GM23248 (cell line): ENCODE results near the gene CMTR1. TPM values are rescaled to one million over a fixed set of nuclear protein-coding genes. Genes with fewer than 3 reads are reported as not detected.
"Not testable (repeated sequence)": the region's sequence is repeated elsewhere in the genome, so short reads cannot be mapped to it uniquely, and the experiment has no call there.

Source experiments
- DNase-seq: peaks from one replicate; pipeline ENCODE4 v3.0.0-alpha.2; 2015
- H2AFZ ChIP-seq: fragments of 200-600 bp; sonication (generic); 2 replicates; pipeline ENCODE4 v1.6.1; 2016; ENCODE audit warnings: antibody characterized with exemption
- H3F3A ChIP-seq: fragments of 200-600 bp; sonication (generic); 2 replicates; pipeline ENCODE4 v1.6.1; 2016; ENCODE audit warnings: mild to moderate bottlenecking, antibody characterized with exemption, mixed run types; ENCODE audit not compliant: insufficient read depth
- H3K27ac ChIP-seq: fragments of 200-600 bp; sonication (generic); 2 replicates; pipeline ENCODE4 v1.5.1; 2016; ENCODE audit warnings: mild to moderate bottlenecking
- H3K27me3 ChIP-seq: fragments of 200-600 bp; sonication (generic); replicated peaks from 2 replicates; pipeline ENCODE4 v1.6.1; 2016; ENCODE audit warnings: mild to moderate bottlenecking; ENCODE audit not compliant: insufficient read depth
- H3K36me3 ChIP-seq: fragments of 200-600 bp; sonication (generic); 2 replicates; pipeline ENCODE4 v1.6.1; 2016; ENCODE audit warnings: low read depth, mild to moderate bottlenecking
- H3K4me1 ChIP-seq: fragments of 200-600 bp; sonication (generic); 2 replicates; pipeline ENCODE4 v1.6.1; 2016; ENCODE audit warnings: mild to moderate bottlenecking; ENCODE audit not compliant: insufficient read depth
- H3K4me2 ChIP-seq: fragments of 200-600 bp; sonication (generic); one replicate; pipeline ENCODE4 v1.6.1; 2016; ENCODE audit warnings: mild to moderate bottlenecking; ENCODE audit not compliant: unreplicated experiment
- H3K4me3 ChIP-seq: fragments of 200-600 bp; sonication (generic); 2 replicates; pipeline ENCODE4 v1.5.1; 2016; ENCODE audit warnings: mild to moderate bottlenecking
- H3K79me2 ChIP-seq: fragments of 200-600 bp; sonication (generic); 2 replicates; pipeline ENCODE4 v1.6.1; 2016; ENCODE audit warnings: mild to moderate bottlenecking; ENCODE audit not compliant: insufficient read depth
- H3K9ac ChIP-seq: fragments of 200-600 bp; sonication (generic); 2 replicates; pipeline ENCODE4 v1.6.1; 2016; ENCODE audit warnings: mild to moderate bottlenecking
- H3K9me2 ChIP-seq: fragments of 200-600 bp; sonication (generic); 2 replicates; pipeline ENCODE4 v1.6.1; 2016; ENCODE audit warnings: mixed run types, mild to moderate bottlenecking, moderate library complexity; ENCODE audit not compliant: insufficient read depth
- H3K9me3 ChIP-seq: fragments of 200-600 bp; sonication (generic); one replicate; pipeline ENCODE4 v1.6.1; 2017; ENCODE audit warnings: low read depth
- H4K20me1 ChIP-seq: fragments of 200-600 bp; sonication (generic); 2 replicates; pipeline ENCODE4 v1.6.0; 2016; ENCODE audit not compliant: insufficient read depth
- EZH2 ChIP-seq: fragments of 200-600 bp; sonication (generic); IDR thresholded peaks from 2 replicates; pipeline ENCODE4 v1.6.1; 2018; ENCODE audit warnings: antibody characterized with exemption, mild to moderate bottlenecking; ENCODE audit not compliant: insufficient read depth, poor library complexity, severe bottlenecking
- EZH2phosphoT487 ChIP-seq: fragments of 200-600 bp; sonication (generic); IDR thresholded peaks from 2 replicates; pipeline ENCODE4 v1.6.1; 2018; ENCODE audit warnings: antibody characterized with exemption, moderate library complexity, mild to moderate bottlenecking, low read depth; ENCODE audit not compliant: insufficient read depth
- WGBS, 2 experiments: methylation state at CpG; one replicate each; pipeline ENCODE4 v1.1.6; 2015 to 2017; ENCODE audit warnings: low lambda C conversion rate in 2 of 2, low coverage in 1 of 2; ENCODE audit errors: missing lambda C conversion rate in 2 of 2; 5-methylcytosine and 5-hydroxymethylcytosine counted together
- in situ Hi-C: fragments of 300-500 bp; cut with MboI; formaldehyde crosslinking; loops from 2 replicates; pipeline ENCODE4 v1.15.0; 2020
- polyA plus RNA-seq: library from polyadenylated mRNA; unstranded; fragments of >200 nt; fragmentation: Nextera tagmentation; extraction: Ambion mirVana; gene quantifications from 2 replicates; pipeline ENCODE4 v1.2.1, GENCODE V29; 2016
- total RNA-seq: library from RNA; depleted of rRNA; stranded (reverse); fragments of >200 nt; shearing (Covaris generic); gene quantifications from 2 replicates; pipeline ENCODE4 v1.2.3, GENCODE V29; 2014

CMTR1 gene
- total and polyA plus RNA-seq, 2 experiments from 2014 or later, result 16.1 to 46.3 TPM

DNA sequence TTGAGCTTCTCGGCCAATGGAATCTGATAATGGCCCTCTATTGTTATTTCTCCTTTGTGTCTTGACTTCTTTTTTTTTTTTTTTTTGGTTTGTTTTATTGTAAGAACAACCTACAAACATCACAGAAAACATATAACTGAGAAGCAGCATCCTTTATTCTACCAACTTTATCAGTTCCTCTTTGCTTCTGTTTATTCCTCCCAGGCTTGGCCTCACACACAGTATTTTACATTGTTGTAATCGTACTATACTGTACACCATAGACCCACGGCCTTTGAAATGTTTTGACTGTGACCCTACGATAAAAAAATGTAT lies 67.2 kb downstream of the CMTR1 start:
- in situ Hi-C loops, result no loop called here
- no peak overlapping the region for H3K27ac ChIP-seq
- 70 to 71% methylated on average over 4 of the region's 4 CpGs for WGBS, 2 experiments

DNA sequence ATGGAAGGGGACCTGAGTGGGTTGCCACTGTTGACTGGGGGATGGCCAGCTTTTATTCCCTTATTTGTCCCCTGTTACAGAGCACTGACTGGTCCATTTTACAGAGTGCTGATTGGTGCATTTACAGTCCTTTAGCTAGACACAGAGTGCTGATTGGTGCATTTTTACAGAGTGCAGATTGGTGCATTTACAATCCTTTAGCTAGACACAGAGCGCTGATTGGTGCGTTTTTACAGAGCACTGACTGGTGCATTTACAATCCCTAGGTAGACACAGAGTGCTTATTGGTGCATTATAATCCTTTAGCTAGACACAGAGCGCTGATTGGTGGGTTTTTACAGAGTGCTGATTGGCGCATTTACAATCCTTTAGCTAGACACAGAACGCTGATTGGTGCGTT lies 67.9 kb downstream of the CMTR1 start:
- H3K27me3 ChIP-seq, in situ Hi-C loops, H3K36me3 ChIP-seq, H3K9me3 ChIP-seq, H3K4me3 ChIP-seq, H3K9me2 ChIP-seq, H3K9ac ChIP-seq, H3K27ac ChIP-seq, H3K79me2 ChIP-seq, H3F3A ChIP-seq, H3K4me2 ChIP-seq, H4K20me1 ChIP-seq, DNase-seq, H3K4me1 ChIP-seq: not testable (repeated sequence)
- 0 out of 2 replicates have a peak overlapping the region, but pooled peaks have one; percentile 96 for H2AFZ ChIP-seq
- 95 to 97% methylated on average over 6 of the region's 6 CpGs for WGBS, 2 experiments

More for the DNA sequence above, 67.2 kb downstream of the CMTR1 start:
- Histone ChIP-seq H3K9ac (no peak overlapping the region), H2AFZ (peak overlapping the region; percentile 96), H3K4me2 (peak overlapping the region; percentile 80), H3K36me3 (no peaks in the 10 kb centered on the region), H3F3A (no peaks in the 10 kb centered on the region), H4K20me1 (no peaks in the 10 kb centered on the region), H3K4me3 (peak overlapping the region; percentile 83), H3K79me2 (no peaks in the 10 kb centered on the region), H3K27me3 (0 out of 2 replicates have a peak, but pooled peaks cover 3% of the 10 kb centered on the region), H3K9me3 (no peaks in the 10 kb centered on the region), H3K9me2 (no peaks in the 10 kb centered on the region), H3K4me1 (no peaks in the 10 kb centered on the region)
- no peak for DNase-seq
- TF ChIP-seq EZH2, result no peak
- no peak for TF ChIP-seq EZH2phosphoT487

DNA sequence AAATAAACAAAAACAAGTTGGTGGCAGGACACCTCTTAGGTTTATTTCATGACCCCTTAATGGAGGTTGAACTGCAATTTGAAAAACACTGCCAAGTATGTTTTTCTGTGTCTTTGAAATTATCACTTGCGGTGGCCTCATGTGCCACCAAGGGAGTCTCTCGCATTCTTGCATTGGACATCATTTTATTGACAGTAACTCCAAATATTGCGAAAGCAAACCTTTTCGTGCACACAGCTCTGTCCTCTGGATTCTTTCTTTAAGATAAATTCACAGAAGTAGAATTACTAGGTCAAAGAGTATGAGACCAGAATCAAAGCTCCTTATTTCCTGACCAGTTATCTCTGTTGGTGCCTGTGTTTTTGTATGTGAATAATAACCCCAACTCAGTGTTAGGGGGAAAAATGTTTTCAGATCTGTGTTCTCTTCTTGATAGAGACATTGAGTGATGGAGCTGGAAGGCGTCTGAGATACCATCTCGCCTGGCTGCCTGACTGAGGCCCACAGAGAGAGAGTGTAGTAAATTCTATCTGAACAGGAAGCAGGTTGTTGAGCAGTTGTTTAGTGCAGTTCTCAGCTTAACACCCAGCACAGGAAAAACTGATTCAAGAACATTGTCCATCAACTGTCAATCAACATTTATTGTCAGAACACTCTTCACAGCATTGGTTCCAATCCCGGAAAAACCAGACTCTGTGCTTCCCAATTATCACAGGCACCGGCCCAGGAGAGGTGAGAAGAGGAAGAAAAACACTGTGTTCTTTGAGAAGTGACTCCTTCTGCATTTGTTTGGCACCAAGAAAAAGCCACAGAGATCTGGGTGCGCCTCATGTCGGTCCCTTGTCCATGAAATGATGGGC lies 68.8 kb downstream of the CMTR1 start:
- no peak for DNase-seq
- H2AFZ ChIP-seq, result no peak overlapping the region
- in situ Hi-C loops, result no loop called here
- no peaks in the 10 kb centered on the region for H3K4me1 ChIP-seq
- H4K20me1 ChIP-seq, result no peaks in the 10 kb centered on the region
- TF ChIP-seq EZH2 (no peak), EZH2phosphoT487 (no peak)
- H3K27me3 ChIP-seq, result 0 out of 2 replicates have a peak, but pooled peaks cover 10% of the 10 kb centered on the region
- no peaks in the 10 kb centered on the region for H3K36me3 ChIP-seq
- no peaks in the 10 kb centered on the region for H3K9me2 ChIP-seq
- no peaks in the 10 kb centered on the region for H3K79me2 ChIP-seq
- no peak overlapping the region for H3K27ac ChIP-seq
- H3K9me3 ChIP-seq, result no peaks in the 10 kb centered on the region
- H3K4me3 ChIP-seq, result no peak overlapping the region
- no peak overlapping the region for H3K4me2 ChIP-seq
- H3K9ac ChIP-seq, result no peak overlapping the region
- no peaks in the 10 kb centered on the region for H3F3A ChIP-seq
- WGBS, 2 experiments, result 71 to 75% methylated on average over 10 of the region's 10 CpGs

DNA sequence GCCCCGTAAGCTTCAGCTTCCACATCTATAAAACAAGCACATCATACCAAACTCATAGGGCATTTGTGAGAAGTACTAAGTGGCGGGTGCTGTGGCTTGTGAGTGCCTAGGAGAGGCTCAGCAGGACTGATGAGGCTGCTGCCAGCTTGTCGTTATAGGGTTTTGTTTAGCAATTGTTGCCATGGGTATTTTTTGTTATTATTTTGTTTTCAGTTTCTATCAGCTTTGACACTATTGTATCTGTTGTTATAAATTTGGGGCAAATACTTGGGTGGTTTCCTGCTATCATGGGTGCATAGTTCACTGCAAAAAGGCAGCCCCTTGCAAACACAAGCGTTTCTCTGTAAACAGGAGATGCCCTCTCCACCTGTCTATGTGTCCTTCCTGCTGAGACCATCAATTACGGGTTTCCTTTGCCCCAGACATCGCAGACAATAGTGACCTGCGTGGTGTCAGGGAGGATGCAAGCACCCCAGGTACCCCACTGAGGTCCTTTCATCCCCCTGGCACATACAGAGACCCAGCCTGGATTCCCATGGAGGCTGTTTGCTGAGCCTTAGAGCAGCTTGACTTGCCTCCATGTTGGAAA lies 69.8 kb downstream of the CMTR1 start:
- H3K9me3 ChIP-seq, result no peaks in the 10 kb centered on the region
- WGBS, 2 experiments, result 52 to 53% methylated on average over 7 of the region's 7 CpGs
- H4K20me1 ChIP-seq, result no peaks in the 10 kb centered on the region
- no peaks in the 10 kb centered on the region for H3K4me1 ChIP-seq
- DNase-seq, result no peak
- in situ Hi-C loops, result no loop called here
- 0 out of 2 replicates have a peak, but pooled peaks cover 10% of the 10 kb centered on the region for H3K27me3 ChIP-seq
- H3K27ac ChIP-seq, result no peak overlapping the region
- no peak overlapping the region for H2AFZ ChIP-seq
- no peaks in the 10 kb centered on the region for H3F3A ChIP-seq
- H3K9me2 ChIP-seq, result no peaks in the 10 kb centered on the region
- H3K4me3 ChIP-seq, result no peak overlapping the region
- H3K36me3 ChIP-seq, result no peaks in the 10 kb centered on the region
- no peak for TF ChIP-seq EZH2phosphoT487
- no peak for TF ChIP-seq EZH2
- no peak overlapping the region for H3K4me2 ChIP-seq
- H3K79me2 ChIP-seq, result no peaks in the 10 kb centered on the region
- H3K9ac ChIP-seq, result no peak overlapping the region
